Measurements from ENCODE around the gene TMEM147.

TMEM147 gene

GRCh38 chr19:35498984-35499527 is 46.4 kb upstream of the TMEM147 start:
- peaks cover 9% of the 10 kb centered on the region for H3K27me3 ChIP-seq (ENCODE audit: insufficient read depth, low read length)

GRCh38 chr19:35500611-35501010 is 44.8 kb upstream of the TMEM147 start:
- TF ChIP-seq CTCF (IDR thresholded peaks at IDR 0.05; ENCODE audit: low read length) (no peak), EZH2 (IDR thresholded peaks at IDR 0.05; ENCODE audit: borderline replicate concordance, low read length) (no peak)
- H3K4me2 ChIP-seq (ENCODE audit: low read length) = no peak overlapping the region
- H3K9me3 ChIP-seq (ENCODE audit: low read length) = no peaks in the 10 kb centered on the region

More at GRCh38 chr19:35498984-35499527, 46.4 kb upstream of the TMEM147 start:
- TF ChIP-seq EZH2 (IDR thresholded peaks at IDR 0.05; ENCODE audit: borderline replicate concordance, low read length) (no peak), CTCF (IDR thresholded peaks at IDR 0.05; ENCODE audit: low read length) (no peak)
- H3K9me2 ChIP-seq (ENCODE audit: low read depth, low read length) = no peaks in the 10 kb centered on the region
- H3K79me2 ChIP-seq (ENCODE audit: insufficient read depth, low read length) = no peaks in the 10 kb centered on the region
- H4K20me1 ChIP-seq (ENCODE audit: insufficient read depth, low read length) = no peaks in the 10 kb centered on the region
- H3K4me3 ChIP-seq (ENCODE audit: low read depth, low read length, poor library complexity, severe bottlenecking) = no peak overlapping the region
- H3K36me3 ChIP-seq (ENCODE audit: insufficient read depth, low read length) = no peaks in the 10 kb centered on the region
- no peaks in the 10 kb centered on the region for H3F3A ChIP-seq (ENCODE audit: insufficient read depth, low read length)
- no peak overlapping the region for H3K9ac ChIP-seq (ENCODE audit: low read length)
- no peak overlapping the region for H3K27ac ChIP-seq (ENCODE audit: low read depth, low read length, poor library complexity, severe bottlenecking)
- no peak overlapping the region for H3K4me2 ChIP-seq (ENCODE audit: low read length)
- H3K4me1 ChIP-seq (ENCODE audit: insufficient read depth, low read length, severe bottlenecking) = no peaks in the 10 kb centered on the region
- no peaks in the 10 kb centered on the region for H3K9me3 ChIP-seq (ENCODE audit: low read length)
- H2AFZ ChIP-seq (ENCODE audit: low read length) = no peak overlapping the region

GRCh38 chr19:35501684-35502083 is 43.7 kb upstream of the TMEM147 start:
- Histone ChIP-seq H4K20me1 (ENCODE audit: insufficient read depth, low read length) (no peaks in the 10 kb centered on the region), H3K9ac (ENCODE audit: low read length) (no peak overlapping the region), H3K79me2 (ENCODE audit: insufficient read depth, low read length) (no peaks in the 10 kb centered on the region), H3K4me1 (ENCODE audit: insufficient read depth, low read length, severe bottlenecking) (no peaks in the 10 kb centered on the region), H3K9me2 (ENCODE audit: low read depth, low read length) (no peaks in the 10 kb centered on the region), H3F3A (ENCODE audit: insufficient read depth, low read length) (no peaks in the 10 kb centered on the region), H3K36me3 (ENCODE audit: insufficient read depth, low read length) (no peaks in the 10 kb centered on the region), H3K27ac (ENCODE audit: low read depth, low read length, poor library complexity, severe bottlenecking) (no peak overlapping the region), H3K4me3 (ENCODE audit: low read depth, low read length, poor library complexity, severe bottlenecking) (no peak overlapping the region), H3K27me3 (ENCODE audit: insufficient read depth, low read length) (peaks cover 12% of the 10 kb centered on the region; the same call in 1 of the 2 replicates), H2AFZ (ENCODE audit: low read length) (no peak overlapping the region), H3K9me3 (ENCODE audit: low read length) (no peaks in the 10 kb centered on the region), H3K4me2 (ENCODE audit: low read length) (no peak overlapping the region)
- TF ChIP-seq EZH2 (IDR thresholded peaks at IDR 0.05; ENCODE audit: borderline replicate concordance, low read length) = no peak
- TF ChIP-seq CTCF (IDR thresholded peaks at IDR 0.05; ENCODE audit: low read length) = no peak

More at GRCh38 chr19:35500611-35501010, 44.8 kb upstream of the TMEM147 start:
- Histone ChIP-seq H3K27ac (ENCODE audit: low read depth, low read length, poor library complexity, severe bottlenecking) (no peak overlapping the region), H3K9me2 (ENCODE audit: low read depth, low read length) (no peaks in the 10 kb centered on the region), H3F3A (ENCODE audit: insufficient read depth, low read length) (no peaks in the 10 kb centered on the region), H3K9ac (ENCODE audit: low read length) (no peak overlapping the region), H3K36me3 (ENCODE audit: insufficient read depth, low read length) (no peaks in the 10 kb centered on the region), H2AFZ (ENCODE audit: low read length) (no peak overlapping the region), H3K4me1 (ENCODE audit: insufficient read depth, low read length, severe bottlenecking) (no peaks in the 10 kb centered on the region), H3K79me2 (ENCODE audit: insufficient read depth, low read length) (no peaks in the 10 kb centered on the region), H3K27me3 (ENCODE audit: insufficient read depth, low read length) (peaks cover 7% of the 10 kb centered on the region; the same call in 1 of the 2 replicates), H4K20me1 (ENCODE audit: insufficient read depth, low read length) (no peaks in the 10 kb centered on the region), H3K4me3 (ENCODE audit: low read depth, low read length, poor library complexity, severe bottlenecking) (no peak overlapping the region)

Measured in OCI-LY1 (cell line).